ENCODE data around the gene LDHAL6A. TPM values are rescaled to one million over a fixed set of nuclear protein-coding genes. Genes with fewer than 3 reads are reported as not detected.

The LDHAL6A gene
- total RNA-seq, 1 experiment from 2014 or later: not detected

GRCh38 chr11:18479063-18479462, 23.4 kb downstream of the LDHAL6A start:
- no peak for DNase-seq (ENCODE audit: low read depth)
- in situ Hi-C loops (cut with HindIII; ENCODE audit: low pct_unique_long_range_greater_than_20kb, low sequenced_read_pairs): no loop called here

GRCh38 chr11:18485913-18486528, 30.4 kb downstream of the LDHAL6A start:
- DNase-seq (ENCODE audit: low read depth): no peak
- in situ Hi-C loops (cut with HindIII; ENCODE audit: low pct_unique_long_range_greater_than_20kb, low sequenced_read_pairs): no loop called here

GRCh38 chr11:18490319-18490718, 34.7 kb downstream of the LDHAL6A start:
- DNase-seq (ENCODE audit: low read depth): no peak
- in situ Hi-C loops (cut with HindIII; ENCODE audit: low pct_unique_long_range_greater_than_20kb, low sequenced_read_pairs): no loop called here

- in situ Hi-C loops (cut with HindIII; ENCODE audit: low pct_unique_long_range_greater_than_20kb, low sequenced_read_pairs): no loop called here
Observed at GRCh38 chr11:18490736-18491485, 35.3 kb downstream of the LDHAL6A start.

GRCh38 chr11:18491924-18492323, 36.3 kb downstream of the LDHAL6A start:
- no peak for DNase-seq (ENCODE audit: low read depth)
- in situ Hi-C loops (cut with HindIII; ENCODE audit: low pct_unique_long_range_greater_than_20kb, low sequenced_read_pairs): no loop called here

More at GRCh38 chr11:18490736-18491485, 35.3 kb downstream of the LDHAL6A start:
- no peak for DNase-seq (ENCODE audit: low read depth)

- no peak for DNase-seq (ENCODE audit: low read depth)
- in situ Hi-C loops (cut with HindIII; ENCODE audit: low pct_unique_long_range_greater_than_20kb, low sequenced_read_pairs): no loop called here
Observed at GRCh38 chr11:18492888-18493287, 37.2 kb downstream of the LDHAL6A start.

GRCh38 chr11:18493310-18493709, 37.7 kb downstream of the LDHAL6A start:
- in situ Hi-C loops (cut with HindIII; ENCODE audit: low pct_unique_long_range_greater_than_20kb, low sequenced_read_pairs): no loop called here
- no peak for DNase-seq (ENCODE audit: low read depth)

GRCh38 chr11:18495271-18495670, 39.6 kb downstream of the LDHAL6A start:
- in situ Hi-C loops (cut with HindIII; ENCODE audit: low pct_unique_long_range_greater_than_20kb, low sequenced_read_pairs): no loop called here
- no peak for DNase-seq (ENCODE audit: low read depth)

- DNase-seq (ENCODE audit: low read depth): no peak
- in situ Hi-C loops (cut with HindIII; ENCODE audit: low pct_unique_long_range_greater_than_20kb, low sequenced_read_pairs): no loop called here
Observed at GRCh38 chr11:18495703-18496102, 40.0 kb downstream of the LDHAL6A start.

- no peak for DNase-seq (ENCODE audit: low read depth)
- in situ Hi-C loops (cut with HindIII; ENCODE audit: low pct_unique_long_range_greater_than_20kb, low sequenced_read_pairs): no loop called here
Observed at GRCh38 chr11:18498039-18498438, 42.4 kb downstream of the LDHAL6A start.

GRCh38 chr11:18501629-18502028, 46.0 kb downstream of the LDHAL6A start:
- in situ Hi-C loops (cut with HindIII; ENCODE audit: low pct_unique_long_range_greater_than_20kb, low sequenced_read_pairs): no loop called here
- no peak for DNase-seq (ENCODE audit: low read depth)

- DNase-seq (ENCODE audit: low read depth): no peak
- in situ Hi-C loops (cut with HindIII; ENCODE audit: low pct_unique_long_range_greater_than_20kb, low sequenced_read_pairs): no loop called here
Observed at GRCh38 chr11:18502352-18502751, 46.7 kb downstream of the LDHAL6A start.

GRCh38 chr11:18521122-18521521, 65.5 kb downstream of the LDHAL6A start:
- DNase-seq (ENCODE audit: low read depth): no peak
- in situ Hi-C loops (cut with HindIII; ENCODE audit: low pct_unique_long_range_greater_than_20kb, low sequenced_read_pairs): no loop called here

- DNase-seq (ENCODE audit: low read depth): no peak
- in situ Hi-C loops (cut with HindIII; ENCODE audit: low pct_unique_long_range_greater_than_20kb, low sequenced_read_pairs): no loop called here
Observed at GRCh38 chr11:18522388-18522787, 66.7 kb downstream of the LDHAL6A start.

GRCh38 chr11:18523084-18523483, 67.4 kb downstream of the LDHAL6A start:
- no peak for DNase-seq (ENCODE audit: low read depth)
- in situ Hi-C loops (cut with HindIII; ENCODE audit: low pct_unique_long_range_greater_than_20kb, low sequenced_read_pairs): no loop called here

GRCh38 chr11:18524248-18524647, 68.6 kb downstream of the LDHAL6A start:
- in situ Hi-C loops (cut with HindIII; ENCODE audit: low pct_unique_long_range_greater_than_20kb, low sequenced_read_pairs): no loop called here
- DNase-seq (ENCODE audit: low read depth): no peak

- in situ Hi-C loops (cut with HindIII; ENCODE audit: low pct_unique_long_range_greater_than_20kb, low sequenced_read_pairs): no loop called here
- DNase-seq (ENCODE audit: low read depth): no peak
Observed at GRCh38 chr11:18526130-18526520, 70.5 kb downstream of the LDHAL6A start.

- in situ Hi-C loops (cut with HindIII; ENCODE audit: low pct_unique_long_range_greater_than_20kb, low sequenced_read_pairs): no loop called here
- DNase-seq (ENCODE audit: low read depth): peak; percentile 93
Observed at GRCh38 chr11:18526521-18527296, 71.1 kb downstream of the LDHAL6A start, which contains the start of gene TSG101. TSG101 (minus strand) TSS chr11:18526942; CDS start chr11:18526816, 126 bp downstream.

GRCh38 chr11:18527512-18527911, 71.9 kb downstream of the LDHAL6A start:
- in situ Hi-C loops (cut with HindIII; ENCODE audit: low pct_unique_long_range_greater_than_20kb, low sequenced_read_pairs): no loop called here
- peak; percentile 44 for DNase-seq (ENCODE audit: low read depth)

Data from Caki2 (cell line).